Stimulated activated CD4-positive, alpha-beta T cell treated with anti-CD3 and anti-CD28 coated beads, Interleukin-15, amount 100 ng/mL, for 24 hours (primary cell): ENCODE measurements around the gene NNT.
"Not testable (repeated sequence)": the region's sequence is repeated elsewhere in the genome, so short reads cannot be mapped to it uniquely, and the experiment has no call there.

ENCODE experiments used
- DNase-seq: peaks from one replicate; pipeline ENCODE4 v3.0.0-alpha.2; 2020

The NNT gene

DNA sequence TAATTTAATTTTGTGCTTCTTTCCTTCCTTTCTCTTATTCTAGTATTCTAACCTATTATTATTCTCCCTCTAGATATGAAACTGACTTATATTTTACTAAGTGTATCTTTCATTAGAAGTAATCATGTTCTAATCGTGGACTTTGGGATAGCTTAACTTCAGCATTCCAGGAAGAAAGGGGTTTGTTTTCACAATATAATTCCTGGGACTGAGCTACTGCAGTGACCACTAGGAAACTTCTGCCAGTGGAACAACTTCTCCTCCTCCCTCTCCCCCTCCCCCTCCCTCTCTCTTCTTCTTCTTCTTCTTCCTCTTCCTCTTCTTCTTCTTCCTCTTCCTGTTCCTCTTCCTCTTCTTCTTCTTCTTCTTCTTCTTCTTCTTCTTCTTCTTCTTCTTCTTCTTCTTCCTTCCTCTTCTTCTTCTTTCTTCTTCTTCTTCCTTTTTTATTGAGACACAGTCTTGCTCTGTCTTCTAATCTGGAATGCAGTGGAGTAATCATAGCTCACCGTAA, 127.9 kb downstream of the NNT start:
- DNase-seq: no peak

DNA sequence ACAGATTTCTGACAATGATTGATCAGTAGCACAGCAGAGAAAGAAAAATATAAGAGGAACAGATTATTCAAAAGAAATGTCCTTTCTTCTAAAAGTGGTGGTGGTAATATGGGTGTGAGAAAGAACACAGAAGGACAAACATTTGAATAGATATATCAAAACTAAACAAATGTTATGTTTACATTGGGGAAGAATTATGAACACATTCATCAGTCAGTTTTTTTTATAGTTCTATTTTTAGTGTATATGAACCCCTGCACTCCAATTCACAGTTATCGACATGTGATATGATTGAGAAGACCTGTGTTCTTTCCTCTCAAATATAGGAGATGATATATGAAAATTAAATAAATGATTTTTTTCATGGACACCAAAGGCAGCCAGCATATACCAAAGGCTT, 128.6 kb downstream of the NNT start:
- no peak for DNase-seq

DNA sequence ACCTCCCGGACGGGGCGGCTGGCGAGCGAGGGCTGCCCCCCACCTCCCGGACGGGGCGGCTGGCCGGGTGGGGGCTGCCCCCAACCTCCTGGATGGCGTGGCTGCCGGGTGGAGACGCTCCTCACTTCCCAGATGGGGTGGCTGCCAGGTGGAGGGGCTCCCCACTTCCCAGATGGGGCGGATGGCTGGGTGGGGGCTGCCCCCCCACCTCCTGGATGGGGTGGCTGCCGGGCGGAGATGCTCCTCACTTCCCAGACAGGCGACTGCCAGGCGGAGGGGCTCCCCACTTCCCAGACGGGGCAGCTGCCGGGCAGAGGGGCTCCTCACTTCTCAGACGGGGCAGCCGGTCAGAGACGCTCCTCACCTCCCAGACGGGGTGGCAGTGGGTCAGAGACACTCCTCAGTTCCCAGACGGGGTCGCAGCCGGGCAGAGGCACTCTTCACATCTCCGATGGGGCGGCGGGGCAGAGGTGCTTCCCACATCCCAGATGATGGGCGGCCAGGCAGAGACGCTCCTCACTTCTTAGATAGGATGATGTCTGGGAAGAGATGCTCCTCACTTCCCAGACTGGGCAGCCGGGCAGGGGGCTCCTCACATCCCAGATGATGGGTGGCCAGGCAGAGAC, 143.1 kb downstream of the NNT start:
- DNase-seq: not testable (repeated sequence)

DNA sequence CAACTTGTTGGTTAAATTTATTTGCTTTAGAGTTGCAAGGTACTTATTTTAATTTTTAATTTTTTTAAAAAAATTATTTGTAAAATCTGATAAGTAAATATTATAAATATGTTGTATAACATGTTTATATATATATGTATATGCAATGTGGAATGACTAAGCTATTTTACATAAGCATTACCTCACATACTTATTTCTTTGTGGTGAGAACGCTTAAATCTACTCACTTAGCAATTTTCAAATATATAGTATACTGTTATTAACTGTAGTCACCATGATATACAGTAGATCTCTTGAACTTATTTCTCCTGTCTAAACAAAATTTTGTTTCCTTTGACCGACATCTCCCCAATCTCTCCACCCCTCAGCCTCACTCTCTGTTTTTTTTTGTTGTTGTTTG, 147.8 kb downstream of the NNT start:
- no peak for DNase-seq

DNA sequence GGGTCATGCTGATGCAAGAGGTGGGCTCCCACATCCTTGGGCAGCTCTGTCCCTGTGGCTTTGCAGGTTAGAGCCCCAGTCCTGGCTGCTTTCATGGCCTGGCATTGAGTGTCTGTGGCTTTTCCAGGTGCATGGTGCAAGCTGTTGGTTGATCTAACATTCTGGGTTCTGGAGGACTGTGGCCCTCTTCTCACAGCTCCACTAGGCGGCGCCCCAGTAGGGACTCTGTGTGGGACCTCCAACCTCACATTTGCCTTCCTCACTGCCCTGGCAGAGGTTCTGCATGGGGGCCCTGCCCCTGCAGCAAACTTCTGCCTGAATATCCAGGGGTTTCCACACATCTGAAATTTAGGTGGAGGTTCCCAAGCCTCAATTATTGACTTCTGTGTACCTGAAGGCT, 150.1 kb downstream of the NNT start:
- no peak for DNase-seq
